HL-60/S4 treated with phorbol 12-myristate 13-acetate at 8.2 ng/mL for 4 days and 3 days (cell line): ENCODE results near the gene RBM20.
"Not testable (repeated sequence)": the region's sequence is repeated elsewhere in the genome, so short reads cannot be mapped to it uniquely, and the experiment has no call there.

Experiments
- in situ Hi-C: fragments of 300-500 bp; cut with MboI; formaldehyde crosslinking; loops from 2 replicates; pipeline ENCODE4 v1.15.0; 2022; ENCODE audit warnings: low sequenced_read_pairs

Gene RBM20

GRCh38 chr10:110643653-110644597 is at the start of gene RBM20:
Gene RBM20 (plus strand): TSS chr10:110644336. CDS start chr10:110644455, 119 bp downstream.
- in situ Hi-C loops = no loop called here

GRCh38 chr10:110597476-110597875 is 46.7 kb upstream of the RBM20 start:
- in situ Hi-C loops = no loop called here

- in situ Hi-C loops = no loop called here
These were observed 43.5 kb upstream of the RBM20 start for GRCh38 chr10:110600487-110601101.

- in situ Hi-C loops = no loop called here
These were observed 42.6 kb upstream of the RBM20 start for GRCh38 chr10:110601581-110601980.

GRCh38 chr10:110608087-110608486 is 36.0 kb upstream of the RBM20 start:
- in situ Hi-C loops = no loop called here

GRCh38 chr10:110609605-110610004 is 34.5 kb upstream of the RBM20 start:
- in situ Hi-C loops = no loop called here

- in situ Hi-C loops = no loop called here
These were observed 33.8 kb upstream of the RBM20 start for GRCh38 chr10:110610308-110610774.

- in situ Hi-C loops = not testable (repeated sequence)
These were observed 33.4 kb upstream of the RBM20 start for GRCh38 chr10:110610781-110611180.

- in situ Hi-C loops = no loop called here
These were observed 32.0 kb upstream of the RBM20 start for GRCh38 chr10:110612087-110612486.

GRCh38 chr10:110612629-110613028 is 31.5 kb upstream of the RBM20 start:
- in situ Hi-C loops = no loop called here

- in situ Hi-C loops = no loop called here
These were observed 30.7 kb upstream of the RBM20 start for GRCh38 chr10:110613341-110613995.

- in situ Hi-C loops = no loop called here
These were observed 30.1 kb upstream of the RBM20 start for GRCh38 chr10:110613996-110614495.

- in situ Hi-C loops = no loop called here
These were observed 28.9 kb upstream of the RBM20 start for GRCh38 chr10:110615057-110615747.

GRCh38 chr10:110616493-110617033 is 27.6 kb upstream of the RBM20 start:
- in situ Hi-C loops = no loop called here

- in situ Hi-C loops = no loop called here
These were observed 26.5 kb upstream of the RBM20 start for GRCh38 chr10:110617425-110618229.

GRCh38 chr10:110618230-110618610 is 25.9 kb upstream of the RBM20 start:
- in situ Hi-C loops = no loop called here

- in situ Hi-C loops = no loop called here
These were observed 24.4 kb upstream of the RBM20 start for GRCh38 chr10:110619514-110620397.

- in situ Hi-C loops = no loop called here
These were observed 23.8 kb upstream of the RBM20 start for GRCh38 chr10:110620398-110620719.

- in situ Hi-C loops = not testable (repeated sequence)
These were observed 20.8 kb upstream of the RBM20 start for GRCh38 chr10:110623316-110623715.
